GM21515 (cell line): ENCODE measurements around the gene ADAM12.

ENCODE experiments used
- ATAC-seq: cut with Tn5 transposase; IDR thresholded peaks from one replicate; pipeline ENCODE4 v1.9.1; 2021; ENCODE audit not compliant: unreplicated experiment

The ADAM12 gene

DNA sequence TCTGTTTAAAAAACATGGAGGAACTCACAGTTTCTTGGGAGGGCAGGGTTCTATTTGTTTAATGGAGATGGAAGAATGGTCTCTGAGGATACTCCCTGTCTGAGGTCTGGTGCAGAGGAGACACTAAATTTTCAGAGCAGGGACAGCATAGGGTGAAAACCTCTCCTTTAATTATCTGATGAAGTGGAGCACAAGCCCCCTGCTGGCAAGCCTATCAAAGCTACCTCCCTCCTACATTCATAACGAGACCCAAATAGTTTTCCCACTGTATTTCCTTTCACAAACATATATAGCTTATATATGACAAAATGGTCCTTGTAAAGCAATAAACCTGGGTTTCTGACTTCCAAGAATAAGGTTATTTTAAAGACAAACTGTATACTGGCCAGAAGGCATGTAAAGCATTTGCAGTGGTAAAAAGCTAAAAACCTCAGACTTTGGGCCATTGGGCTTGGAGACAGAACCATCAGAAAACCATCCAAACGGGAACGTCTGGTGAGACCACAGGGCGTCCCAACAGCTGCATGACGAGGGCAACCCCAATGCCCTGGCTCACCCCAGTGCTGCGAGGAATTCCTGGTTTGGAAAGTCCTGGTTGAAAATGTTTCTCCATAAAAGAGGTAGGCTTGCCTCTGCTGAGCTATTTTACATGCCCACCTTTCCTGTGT lies 290.6 kb downstream of the ADAM12 start:
- no peak for ATAC-seq

DNA sequence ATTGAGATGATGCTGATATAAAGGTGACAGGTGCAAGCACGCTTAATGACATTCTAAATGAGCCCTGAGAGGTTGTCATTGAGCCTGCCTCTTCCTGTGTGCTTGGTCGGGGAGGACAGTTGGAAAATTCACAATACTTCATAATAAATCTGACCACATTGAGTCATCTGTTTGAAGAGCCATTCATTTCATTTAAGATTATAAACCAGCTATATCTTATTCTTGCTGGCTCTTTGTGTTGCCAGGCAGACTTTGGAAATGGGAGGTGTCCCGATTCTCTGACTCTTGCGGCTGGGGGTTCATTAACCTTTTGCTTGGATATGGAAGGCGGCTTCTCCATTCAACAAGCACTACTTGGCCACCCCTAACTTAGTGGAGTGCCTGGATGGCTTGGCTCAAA lies 293.7 kb downstream of the ADAM12 start:
- ATAC-seq, result no peak

DNA sequence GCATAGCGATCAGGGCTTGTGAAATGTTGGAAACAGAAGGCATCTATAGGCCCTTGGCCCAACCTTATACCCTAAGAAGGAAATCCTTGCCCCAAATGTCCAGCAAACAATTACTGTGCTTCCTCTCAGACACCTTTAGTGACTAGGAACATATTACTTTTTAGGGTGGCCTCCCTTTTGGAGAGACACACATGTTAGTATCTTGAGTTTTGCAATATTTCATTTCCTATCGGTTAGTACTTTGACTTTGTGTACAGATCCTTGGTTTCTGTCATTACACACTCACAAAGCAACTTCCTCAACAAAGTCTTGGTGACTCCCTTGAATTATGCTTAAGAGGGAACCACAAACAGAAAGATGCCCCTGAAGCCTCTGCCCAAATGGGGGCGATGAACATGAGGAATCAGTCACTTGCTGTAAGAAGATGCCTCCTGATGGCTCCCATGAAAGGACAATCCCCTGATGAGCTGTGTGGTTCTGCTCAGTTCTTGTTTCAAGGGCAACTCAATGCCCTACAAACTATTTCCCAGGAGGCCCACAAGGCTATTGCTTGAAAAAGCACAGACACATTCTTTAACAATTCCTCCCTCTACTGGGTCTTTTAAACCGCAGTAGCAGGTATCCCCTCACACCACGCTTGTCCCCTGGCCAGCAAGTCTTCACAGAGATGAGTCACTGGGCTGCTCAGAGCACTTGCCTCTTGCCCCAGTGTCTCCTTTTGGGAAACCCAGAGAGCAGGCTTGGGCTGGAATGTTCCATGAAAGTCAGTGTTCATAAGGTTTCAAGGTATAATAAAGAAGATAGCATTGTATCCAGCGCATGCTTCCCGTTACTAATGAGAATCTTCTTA lies 295.7 kb downstream of the ADAM12 start:
- ATAC-seq, result no peak

- ATAC-seq, result no peak
These were observed 297.2 kb downstream of the ADAM12 start for GRCh38 chr10:126090911-126091728.

- ATAC-seq, result no peak
These were observed 297.8 kb downstream of the ADAM12 start for GRCh38 chr10:126090443-126090842.

DNA sequence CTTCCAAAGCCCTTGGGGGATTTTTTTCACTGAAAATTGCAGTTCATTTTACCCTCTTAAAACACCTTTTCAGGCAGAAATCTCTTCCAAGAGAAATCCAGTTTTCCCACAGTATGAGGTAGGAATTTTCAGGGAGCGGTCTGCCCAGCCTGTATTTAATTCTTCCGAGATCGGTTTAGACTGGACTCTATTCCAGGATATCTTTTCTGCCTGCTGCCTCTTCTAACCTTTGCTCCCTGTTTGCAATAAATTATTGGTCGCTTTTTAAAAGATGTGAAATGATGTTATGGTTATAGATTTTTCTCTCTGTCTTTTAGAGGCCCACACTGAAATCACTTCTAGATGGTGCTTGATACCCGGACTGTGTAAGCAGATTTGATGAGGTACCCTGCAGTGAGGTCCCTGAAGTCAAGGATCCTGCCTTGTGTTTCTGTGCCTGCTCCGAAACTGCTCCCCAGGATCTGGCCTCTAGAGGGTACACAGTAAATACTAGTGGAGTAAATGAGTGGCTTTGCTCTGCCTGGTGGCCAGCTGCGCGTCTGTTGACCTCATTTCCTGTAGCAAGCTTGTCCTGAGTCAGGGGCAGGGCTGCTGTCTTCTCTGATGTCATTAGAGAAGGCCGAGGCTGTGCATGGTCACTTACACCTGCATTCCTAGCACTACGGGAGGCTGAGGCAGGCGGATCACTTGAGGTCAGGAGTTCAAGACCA lies 300.3 kb downstream of the ADAM12 start:
- no peak for ATAC-seq

DNA sequence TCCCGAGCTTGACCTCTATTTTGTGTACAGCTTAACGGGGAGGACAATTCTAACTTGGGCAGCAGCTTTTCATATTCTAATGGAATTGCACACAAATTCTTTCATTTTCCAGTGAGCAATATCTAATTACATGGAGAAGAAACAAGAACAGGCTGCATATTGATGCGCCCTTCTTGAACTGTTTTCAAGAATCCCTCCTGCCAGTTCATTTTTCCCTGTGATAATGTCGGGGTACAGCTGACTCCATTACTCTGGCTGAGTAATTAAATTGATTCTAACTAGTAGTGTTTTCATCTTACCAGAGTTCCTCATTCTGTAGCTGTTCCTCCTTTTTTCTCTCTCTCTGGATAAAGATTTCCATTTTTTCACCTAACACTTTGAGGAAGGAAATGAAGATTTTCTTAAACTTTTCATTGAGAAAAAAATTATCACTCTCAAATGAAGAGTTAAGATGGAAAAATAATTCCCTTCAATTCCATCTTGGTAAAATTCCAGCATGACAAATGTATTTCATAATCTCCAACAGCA lies 301.1 kb downstream of the ADAM12 start:
- no peak for ATAC-seq

- no peak for ATAC-seq
These were observed 302.5 kb downstream of the ADAM12 start for GRCh38 chr10:126085806-126086205.

DNA sequence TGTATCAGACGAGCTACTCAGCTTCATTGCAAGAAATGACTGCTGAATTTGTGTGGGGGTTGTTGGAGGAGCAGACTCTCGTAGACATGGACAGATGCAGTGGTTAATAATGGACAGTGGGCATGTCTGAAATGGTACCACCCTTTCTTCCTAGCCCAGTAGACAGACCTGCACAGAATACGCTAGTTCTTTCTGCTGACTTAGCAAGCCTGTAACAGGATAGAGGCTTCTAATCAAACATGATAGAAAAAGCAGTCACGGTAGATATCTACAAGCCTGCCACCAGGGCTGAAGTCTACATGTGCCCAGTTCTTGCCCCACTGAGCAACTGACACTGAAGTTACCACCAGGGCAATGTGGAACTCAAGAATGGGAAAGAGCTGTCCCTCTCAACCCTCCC lies 303.9 kb downstream of the ADAM12 start:
- ATAC-seq, result no peak

DNA sequence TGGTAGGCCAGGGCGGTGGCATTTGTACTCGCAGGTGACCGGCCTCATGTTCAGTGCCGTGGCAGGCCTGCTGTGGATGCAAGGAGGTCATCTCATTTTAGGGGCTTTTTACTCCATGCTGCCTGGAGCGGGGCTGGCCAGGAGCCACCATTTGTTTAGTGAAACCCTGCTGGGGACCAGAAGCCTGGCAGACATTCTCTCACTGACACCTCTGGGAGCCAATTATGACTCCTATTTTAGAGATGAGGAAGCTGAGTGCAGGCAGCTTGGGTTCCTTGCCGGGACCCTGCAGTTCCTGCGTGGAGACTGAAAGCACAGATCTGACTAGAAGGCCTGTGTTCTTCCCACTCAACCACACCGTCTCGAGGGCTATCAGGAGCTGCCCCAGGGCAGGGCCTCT lies 305.3 kb downstream of the ADAM12 start:
- no peak for ATAC-seq

DNA sequence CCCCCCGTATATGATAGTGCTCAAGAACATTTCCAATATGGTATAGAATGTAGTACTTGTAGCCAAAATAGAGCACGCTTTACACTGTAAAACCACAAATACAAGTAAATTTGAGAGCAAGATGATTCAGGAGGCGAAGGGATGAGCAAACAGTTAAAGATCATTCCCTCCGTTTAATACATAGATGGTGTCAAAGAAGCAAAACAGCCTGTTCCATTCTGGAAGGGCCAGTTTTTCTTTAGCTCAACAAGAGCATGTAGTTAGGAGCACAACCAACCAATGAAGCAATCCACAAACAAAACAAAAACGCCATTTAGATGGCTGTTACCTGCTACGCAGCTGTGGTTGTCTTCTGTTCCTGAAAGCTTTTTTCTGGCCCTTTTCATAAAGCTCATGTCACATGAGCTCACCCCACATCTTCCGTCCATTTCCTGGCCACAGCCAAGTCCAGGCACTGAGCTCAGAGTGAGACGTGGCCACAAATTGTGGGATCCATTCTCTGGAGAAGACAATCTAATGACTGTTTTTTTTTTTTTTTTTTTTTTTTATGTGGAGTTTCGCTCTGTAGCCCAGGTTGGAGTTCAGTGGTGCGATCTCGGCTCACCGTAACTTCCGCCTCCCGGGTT lies 306.3 kb downstream of the ADAM12 start:
- no peak for ATAC-seq

DNA sequence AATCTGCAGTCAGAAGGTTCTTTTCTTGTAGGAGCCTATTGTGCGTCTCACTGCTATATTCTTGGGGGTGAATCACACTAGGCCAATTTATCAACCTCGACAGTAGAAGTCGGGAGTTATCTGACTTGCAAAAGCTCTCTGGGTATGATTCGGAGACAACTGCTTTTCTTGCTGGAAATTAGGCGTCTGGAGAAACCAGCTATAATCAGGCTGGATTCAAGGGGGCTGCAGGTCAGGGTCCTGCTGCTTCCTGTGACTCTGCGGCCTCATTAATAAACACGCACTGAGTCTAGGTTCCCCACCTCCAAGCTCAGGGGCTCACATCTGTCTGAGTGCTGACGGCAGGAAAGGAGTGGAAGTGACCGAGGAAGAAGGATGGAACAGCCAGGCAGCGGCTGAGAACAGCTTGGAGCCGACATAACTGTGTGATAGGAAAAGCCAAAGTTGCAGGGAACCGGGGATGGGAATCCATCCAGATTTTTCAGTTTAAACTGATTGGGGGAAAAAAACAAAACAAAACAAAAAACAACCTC lies 307.3 kb downstream of the ADAM12 start:
- ATAC-seq, result no peak

- ATAC-seq, result no peak
These were observed 307.9 kb downstream of the ADAM12 start for GRCh38 chr10:126080291-126080825.

DNA sequence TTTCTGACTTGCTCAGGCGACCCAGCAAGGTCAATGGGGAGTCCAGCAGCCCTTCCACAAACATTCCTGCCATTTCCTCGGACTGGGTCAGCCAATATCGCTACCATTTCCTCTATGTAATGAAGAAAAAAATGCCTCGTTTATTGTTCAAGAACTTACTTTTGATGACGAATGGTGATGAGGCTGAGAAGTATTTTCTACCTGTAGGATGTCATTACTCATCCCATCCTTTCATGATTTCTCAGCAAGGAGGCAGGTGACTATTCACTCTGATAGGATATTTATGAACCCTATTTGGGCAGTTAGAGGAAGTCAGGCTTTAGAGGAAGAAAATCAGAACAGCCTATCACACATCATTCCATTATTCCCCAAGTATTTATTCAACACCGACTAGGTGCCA lies 313.3 kb downstream of the ADAM12 start:
- no peak for ATAC-seq

DNA sequence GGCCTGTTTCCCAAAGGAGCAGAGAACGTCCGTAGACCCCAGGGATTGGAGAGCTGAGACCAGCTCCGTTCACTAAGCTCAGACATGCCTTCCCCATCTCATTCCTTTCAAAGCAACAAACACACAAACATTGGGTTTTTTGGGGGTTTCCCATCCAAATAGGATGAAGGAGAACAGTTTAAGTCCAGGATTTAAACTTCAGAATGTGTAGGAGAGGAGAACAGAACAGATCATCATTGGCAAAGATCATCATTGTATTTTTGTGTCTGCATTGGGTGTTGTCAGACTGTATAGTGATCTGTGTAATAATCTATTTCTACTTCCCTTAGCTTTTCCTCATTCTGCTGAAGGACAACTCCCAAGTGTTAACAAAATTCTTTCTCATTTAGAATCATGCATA lies 314.0 kb downstream of the ADAM12 start:
- ATAC-seq, result no peak

DNA sequence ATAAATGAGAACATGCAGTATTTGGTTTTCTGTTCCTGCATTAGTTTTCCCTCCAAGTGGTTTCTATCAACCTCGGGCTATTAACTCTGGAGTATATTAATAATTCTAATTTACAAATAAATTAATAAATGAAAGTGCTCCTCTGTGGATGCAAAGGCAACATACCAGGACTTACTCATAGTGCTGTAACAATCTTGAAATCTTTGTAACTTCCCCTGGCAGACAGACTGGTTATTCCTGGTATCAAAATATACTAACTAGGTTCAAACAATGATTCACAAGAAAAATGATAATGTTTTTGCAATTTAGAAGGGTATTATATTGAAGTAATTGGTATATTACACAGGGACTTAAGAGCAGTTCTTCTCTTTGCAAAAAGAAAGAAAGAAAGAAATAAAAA lies 314.7 kb downstream of the ADAM12 start:
- ATAC-seq, result no peak

- ATAC-seq, result no peak
These were observed 315.7 kb downstream of the ADAM12 start for GRCh38 chr10:126072622-126073021.

DNA sequence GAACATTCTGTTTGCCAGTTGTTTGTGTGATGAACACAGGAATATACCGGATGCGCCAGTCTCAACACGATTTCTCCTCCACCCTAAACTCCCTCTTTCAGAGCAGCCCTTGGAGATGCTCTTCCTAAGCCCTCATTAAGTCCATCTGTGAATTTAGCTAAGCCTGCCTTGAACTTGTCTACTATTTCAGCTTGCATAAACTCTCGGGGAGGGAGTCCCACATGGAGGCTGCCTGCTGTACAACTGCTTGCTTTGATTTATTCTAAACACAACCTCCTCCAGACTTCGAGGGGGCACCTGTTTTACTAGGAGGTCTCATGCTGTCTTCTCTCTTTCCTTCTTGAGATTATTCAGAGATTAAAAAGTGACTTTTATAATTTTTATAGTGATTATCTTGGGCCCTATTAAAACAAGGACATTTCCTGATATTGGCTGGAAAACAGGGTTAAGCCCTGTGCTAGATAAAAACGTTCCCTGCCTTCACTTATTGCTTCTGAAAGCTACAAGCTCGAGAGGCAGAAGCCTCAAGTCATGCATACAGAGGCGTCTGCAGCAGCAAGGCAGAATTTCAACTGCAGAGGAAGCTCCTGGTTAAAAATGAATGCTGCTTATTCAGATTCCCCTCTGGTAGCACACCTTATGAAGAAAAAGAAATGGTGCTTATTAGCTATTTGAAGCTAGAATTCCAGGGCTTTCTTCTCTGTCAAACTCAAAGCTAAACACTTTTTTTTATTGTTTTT lies 317.6 kb downstream of the ADAM12 start:
- ATAC-seq, result no peak

GRCh38 chr10:126068322-126068721 lies 320.0 kb downstream of the ADAM12 start:
- ATAC-seq, result no peak
